Measurements from ENCODE around the gene TRAPPC2.
A peak's percentile ranks its signal among the peaks of the same experiment; 100 is the strongest.
"Not testable (repeated sequence)": the region's sequence is repeated elsewhere in the genome, so short reads cannot be mapped to it uniquely, and the experiment has no call there.

TRAPPC2 gene

DNA sequence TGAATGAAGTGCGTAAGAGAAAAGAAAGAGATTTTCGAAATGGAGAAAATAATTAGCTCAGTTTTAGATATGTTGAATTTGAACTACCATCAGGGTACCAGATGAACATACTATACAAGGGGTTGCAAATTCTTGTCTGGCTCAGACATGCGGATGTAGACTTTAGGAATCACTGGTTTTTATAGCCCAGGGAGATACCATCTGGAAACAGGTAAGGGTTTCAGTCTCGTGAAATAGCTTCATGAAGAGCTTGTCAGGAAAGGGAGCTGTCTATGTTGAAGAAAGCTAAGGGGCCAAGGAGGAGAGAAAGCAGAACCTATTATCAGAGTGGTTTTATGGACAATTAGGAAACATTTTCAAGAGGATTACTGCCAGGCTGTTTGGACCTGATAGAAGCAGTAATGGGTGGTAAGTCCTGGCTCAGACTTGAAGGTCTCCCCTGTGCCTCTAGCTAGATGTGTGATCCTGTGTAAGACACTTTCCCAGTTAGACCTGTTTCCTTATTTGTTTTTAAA, 38.8 kb downstream of the TRAPPC2 start:
- Mint-ChIP-seq H3K9me3 (no peaks in the 10 kb centered on the region), H3K27ac (no peak overlapping the region), H3K27me3 (no peaks in the 10 kb centered on the region), H3K4me3 (peak overlapping the region in 1 of 2 donors; percentile 47), H3K4me1 (peaks cover 69% of the 10 kb centered on the region)
- no peak for DNase-seq
- ATAC-seq = no peak

DNA sequence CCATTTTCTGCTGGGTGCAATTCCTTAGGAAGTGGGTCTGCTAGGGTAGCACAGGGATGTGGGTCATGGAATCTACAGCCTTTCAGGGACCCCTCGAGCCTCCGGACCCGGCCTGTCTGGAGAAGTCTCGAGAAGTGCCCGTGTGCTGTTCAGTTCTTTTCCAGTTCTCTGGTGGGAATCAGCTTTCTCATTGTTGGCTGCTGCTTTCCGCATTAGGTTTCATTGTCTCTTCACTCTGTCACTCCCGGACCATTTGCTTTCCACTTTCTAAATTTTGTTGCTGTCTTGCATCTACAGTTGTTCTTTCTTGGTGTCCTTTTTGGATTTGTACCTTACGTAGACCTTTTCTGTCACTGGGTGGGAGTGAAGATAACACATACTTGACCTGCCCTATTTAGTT, 39.4 kb downstream of the TRAPPC2 start:
- H3K4me1 Mint-ChIP-seq = peaks cover 72% of the 10 kb centered on the region
- peak overlapping the region in 1 of 2 donors; percentile 47 for H3K4me3 Mint-ChIP-seq
- ATAC-seq (no peak), DNase-seq (no peak)
- peak overlapping the region in 1 of 2 donors; percentile 66 for H3K27ac Mint-ChIP-seq
- no peaks in the 10 kb centered on the region for H3K9me3 Mint-ChIP-seq
- no peaks in the 10 kb centered on the region for H3K27me3 Mint-ChIP-seq

GRCh38 chrX:13694359-13694758, 40.1 kb downstream of the TRAPPC2 start:
- Mint-ChIP-seq H3K4me1 (peaks cover 68% of the 10 kb centered on the region), H3K27me3 (no peaks in the 10 kb centered on the region), H3K27ac (no peak overlapping the region), H3K9me3 (no peaks in the 10 kb centered on the region), H3K4me3 (no peak overlapping the region)
- ATAC-seq (no peak), DNase-seq (no peak)

GRCh38 chrX:13693341-13693961, 41.0 kb downstream of the TRAPPC2 start:
- Mint-ChIP-seq H3K9me3 (no peaks in the 10 kb centered on the region), H3K4me1 (peaks cover 66% of the 10 kb centered on the region), H3K4me3 (peak overlapping the region; percentile 51 to 77), H3K27ac (peak overlapping the region; percentile 34 to 85), H3K27me3 (no peaks in the 10 kb centered on the region)
- ATAC-seq = no peak
- no peak for DNase-seq

- Mint-ChIP-seq H3K4me1 (peaks cover 71% of the 10 kb centered on the region), H3K27ac (peak overlapping the region in 1 of 2 donors; percentile 85)
Observed at GRCh38 chrX:13692771-13693231, 41.6 kb downstream of the TRAPPC2 start.

GRCh38 chrX:13691841-13692371, 42.5 kb downstream of the TRAPPC2 start:
- H3K4me3 Mint-ChIP-seq = peak overlapping the region; percentile 58 to 77
- DNase-seq (no peak), ATAC-seq (no peak)
- no peaks in the 10 kb centered on the region for H3K27me3 Mint-ChIP-seq
- no peaks in the 10 kb centered on the region for H3K9me3 Mint-ChIP-seq
- H3K27ac Mint-ChIP-seq = no peak overlapping the region
- H3K4me1 Mint-ChIP-seq = peaks cover 67% of the 10 kb centered on the region

More at GRCh38 chrX:13692771-13693231, 41.6 kb downstream of the TRAPPC2 start:
- H3K9me3 Mint-ChIP-seq = no peaks in the 10 kb centered on the region
- peak overlapping the region; percentile 51 to 77 for H3K4me3 Mint-ChIP-seq
- DNase-seq = no peak
- H3K27me3 Mint-ChIP-seq = no peaks in the 10 kb centered on the region
- no peak for ATAC-seq

DNA sequence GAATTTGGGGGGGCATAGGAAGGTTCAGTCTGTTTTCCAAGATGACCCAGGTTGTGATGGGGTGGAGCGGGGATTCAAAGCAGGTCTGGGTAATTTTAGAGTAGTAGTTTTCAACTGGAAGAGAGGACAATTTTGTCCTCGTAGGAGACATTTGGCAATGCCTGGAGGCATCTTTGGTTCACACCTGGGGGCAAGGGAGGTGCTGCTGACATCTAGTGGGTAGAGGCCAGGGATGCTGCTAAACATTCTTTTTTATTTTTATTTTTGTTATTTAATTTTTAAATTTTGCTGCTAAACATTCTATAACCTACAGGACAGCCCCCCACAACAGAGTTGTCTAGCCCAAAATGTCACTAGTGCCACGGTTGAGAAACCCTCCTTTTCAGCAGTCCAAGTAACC, 43.6 kb downstream of the TRAPPC2 start:
- peak overlapping the region; percentile 90 to 93 for H3K4me3 Mint-ChIP-seq
- H3K27me3 Mint-ChIP-seq = no peaks in the 10 kb centered on the region
- DNase-seq = no peak
- peak overlapping the region in 1 of 2 donors; percentile 33 for H3K27ac Mint-ChIP-seq
- ATAC-seq = no peak
- no peaks in the 10 kb centered on the region for H3K9me3 Mint-ChIP-seq
- peaks cover 65% of the 10 kb centered on the region for H3K4me1 Mint-ChIP-seq

- H3K4me3 Mint-ChIP-seq = peak overlapping the region; percentile 90 to 93
- H3K4me1 Mint-ChIP-seq = peaks cover 65% of the 10 kb centered on the region
- no peaks in the 10 kb centered on the region for H3K9me3 Mint-ChIP-seq
- H3K27me3 Mint-ChIP-seq = no peaks in the 10 kb centered on the region
- peak overlapping the region in 1 of 2 donors; percentile 100 for H3K27ac Mint-ChIP-seq
- DNase-seq (no peak), ATAC-seq (no peak)
Observed at GRCh38 chrX:13689741-13690211, 44.6 kb downstream of the TRAPPC2 start.

DNA sequence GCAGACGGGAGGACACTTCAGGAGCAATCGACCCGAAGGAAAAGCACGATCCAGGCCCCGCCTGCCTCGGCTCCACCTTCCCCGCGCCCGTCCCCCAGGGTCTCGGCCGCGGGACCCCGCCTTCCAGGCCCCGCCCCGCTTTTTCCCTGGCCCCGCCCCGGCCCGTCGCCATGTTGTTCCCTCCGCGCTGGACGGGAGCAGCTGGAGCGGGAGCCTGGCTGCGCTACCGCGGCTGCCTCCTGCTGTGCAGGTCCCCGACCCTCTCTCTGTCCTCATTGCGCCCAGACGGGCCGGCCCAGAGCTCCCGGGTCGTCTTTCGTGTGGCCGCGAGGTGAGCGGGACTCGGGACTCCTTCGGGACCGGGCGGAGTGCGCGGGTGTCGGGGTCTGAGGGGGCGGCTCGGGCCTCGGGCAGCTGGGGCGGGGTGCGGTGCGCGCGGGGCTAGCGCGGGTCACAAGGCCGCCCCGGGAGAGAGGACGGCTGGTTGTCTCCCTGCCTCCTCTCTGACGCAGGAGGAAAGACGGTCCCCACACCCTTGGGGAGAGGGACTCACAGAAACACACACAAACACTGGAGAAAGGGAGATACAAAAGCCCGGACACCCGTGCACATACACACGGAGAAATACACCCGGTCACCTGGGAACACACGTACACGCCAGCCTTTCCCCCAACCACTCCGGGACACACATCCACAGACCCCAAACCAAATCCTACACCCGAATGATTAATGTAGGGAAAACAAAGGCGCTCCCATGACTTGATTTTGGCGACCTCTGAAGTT, 45.3 kb downstream of the TRAPPC2 start, which contains the start of gene RAB9A:
TSS of gene RAB9A (plus strand) at position 171 of the 783 bp plus-strand sequence. CDS start 19,619 bp downstream, outside the sequence.
- H3K4me3 Mint-ChIP-seq = peak within 1 kb of the TSS; percentile 90 to 93
- no peaks in the 10 kb centered on the region for H3K9me3 Mint-ChIP-seq
- peak; percentile 75 to 81 for DNase-seq
- H3K4me1 Mint-ChIP-seq = peaks cover 69% of the 10 kb centered on the region
- peak within 1 kb of the TSS; percentile 100 for H3K27ac Mint-ChIP-seq
- no peaks in the 10 kb centered on the region for H3K27me3 Mint-ChIP-seq
- ATAC-seq = peak; percentile 83

DNA sequence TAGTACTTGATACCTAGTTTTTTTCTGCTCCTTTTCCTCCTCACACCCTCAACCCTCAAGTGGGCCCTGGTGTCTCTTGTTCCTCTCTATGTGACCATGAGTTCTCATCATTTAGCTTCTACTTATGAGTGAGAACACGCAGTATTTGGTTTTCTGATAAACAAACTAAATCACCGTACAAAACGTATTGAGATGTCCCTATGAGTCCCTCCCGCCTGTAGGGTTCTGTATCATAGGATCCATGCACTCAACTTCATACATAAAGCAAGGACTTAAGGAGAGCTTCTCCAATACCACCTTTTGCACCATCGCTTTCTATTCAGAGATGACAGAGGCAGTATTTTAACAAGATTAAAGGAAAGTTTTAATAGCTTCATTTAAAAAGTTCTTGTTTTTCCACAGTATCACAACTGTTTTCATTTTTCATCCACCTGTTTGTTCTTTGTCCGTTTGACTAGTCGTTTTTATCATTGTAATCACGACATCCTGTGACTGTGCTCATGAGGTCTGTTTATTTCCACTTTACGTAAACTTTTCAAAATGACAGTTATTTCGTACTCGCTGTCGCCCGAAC, 45.9 kb downstream of the TRAPPC2 start:
- H3K9me3 Mint-ChIP-seq = no peaks in the 10 kb centered on the region
- H3K27ac Mint-ChIP-seq = peak overlapping the region; percentile 100
- peaks cover 69% of the 10 kb centered on the region for H3K4me1 Mint-ChIP-seq
- ATAC-seq (peak; percentile 60), DNase-seq (peak; percentile 10 to 29)
- peak overlapping the region; percentile 90 to 93 for H3K4me3 Mint-ChIP-seq
- no peaks in the 10 kb centered on the region for H3K27me3 Mint-ChIP-seq

GRCh38 chrX:13687203-13687602, 47.2 kb downstream of the TRAPPC2 start:
- no peaks in the 10 kb centered on the region for H3K9me3 Mint-ChIP-seq
- peak overlapping the region; percentile 36 to 93 for H3K4me3 Mint-ChIP-seq
- DNase-seq = peak in 1 of 2 donors; percentile 9
- no peaks in the 10 kb centered on the region for H3K27me3 Mint-ChIP-seq
- peak overlapping the region; percentile 100 for H3K27ac Mint-ChIP-seq
- H3K4me1 Mint-ChIP-seq = peaks cover 56% of the 10 kb centered on the region
- ATAC-seq = peak; percentile 53

- Mint-ChIP-seq H3K9me3 (no peaks in the 10 kb centered on the region), H3K4me3 (peak overlapping the region in 1 of 2 donors; percentile 38), H3K4me1 (peaks cover 38% of the 10 kb centered on the region), H3K27me3 (no peaks in the 10 kb centered on the region), H3K27ac (peak overlapping the region; percentile 87 to 93)
- ATAC-seq (no peak), DNase-seq (no peak)
Observed at GRCh38 chrX:13685126-13685763, 49.2 kb downstream of the TRAPPC2 start.

DNA sequence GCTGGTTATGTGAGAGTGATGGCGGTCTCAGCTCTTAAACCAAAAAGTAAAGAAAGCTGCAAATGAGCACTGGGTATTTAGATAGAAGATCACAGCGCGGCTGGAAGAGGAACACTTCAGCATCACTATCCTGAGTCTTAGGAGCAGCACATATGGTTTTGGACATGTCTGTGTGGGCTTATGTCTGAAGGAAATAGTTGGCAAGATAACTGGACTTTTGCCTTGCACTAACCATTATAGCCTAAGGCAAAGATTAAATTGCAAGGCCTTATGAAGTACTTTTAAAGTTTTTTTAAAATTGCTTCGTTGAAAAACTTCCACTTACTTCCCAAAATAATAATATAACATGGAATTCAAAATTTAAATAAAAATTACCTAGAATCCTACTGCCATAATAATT, 50.1 kb downstream of the TRAPPC2 start:
- Mint-ChIP-seq H3K4me1 (peaks cover 36% of the 10 kb centered on the region), H3K4me3 (no peak overlapping the region), H3K27me3 (no peaks in the 10 kb centered on the region), H3K27ac (peak overlapping the region in 1 of 2 donors; percentile 50), H3K9me3 (no peaks in the 10 kb centered on the region)
- no peak for DNase-seq
- ATAC-seq = no peak

- Mint-ChIP-seq H3K9me3 (no peaks in the 10 kb centered on the region), H3K4me3 (no peak overlapping the region), H3K27me3 (no peaks in the 10 kb centered on the region), H3K27ac (no peak overlapping the region), H3K4me1 (peaks cover 20% of the 10 kb centered on the region)
- ATAC-seq (no peak), DNase-seq (no peak)
Observed at GRCh38 chrX:13681595-13681994, 52.8 kb downstream of the TRAPPC2 start.

- DNase-seq, H3K9me3 Mint-ChIP-seq, H3K4me1 Mint-ChIP-seq, H3K27me3 Mint-ChIP-seq, ATAC-seq, H3K27ac Mint-ChIP-seq, H3K4me3 Mint-ChIP-seq: not testable (repeated sequence)
Observed at GRCh38 chrX:13679700-13680099, 54.7 kb downstream of the TRAPPC2 start.

All from stimulated activated naive CD8-positive, alpha-beta T cell treated with anti-CD3 and anti-CD28 coated beads, Interleukin-15, amount 100 ng/mL, for 72 hours (primary cell).